ENCODE results near the gene ESR1. TPM values are rescaled to one million over a fixed set of nuclear protein-coding genes. Genes with fewer than 3 reads are reported as not detected.

Gene ESR1
- total and polyA plus RNA-seq, 9 of the 15 experiments (the other 6 are each of a cell fraction or from before 2014, with no cell fraction given): 0.03 to 0.27 (median 0.08) TPM; not detected in 1

- FAIRE-seq (no peak), ATAC-seq (no peak), DNase-seq (ENCODE audit: extremely low read depth in 1 of 4, low spot score in 3 of 4) (no peak)
- H2AFZ ChIP-seq (ENCODE audit: low read depth, low read length): no peak overlapping the region
- in situ Hi-C loops (cut with MboI) (no loop called here), intact Hi-C loops (cut with micrococcal nuclease) (no loop called here)
- WGBS (ENCODE audit: insufficient coverage, low coverage, missing lambda C conversion rate): 1% methylated on average over 5 of the region's 5 CpGs
- H3K79me2 ChIP-seq (ENCODE audit: control insufficient read depth, insufficient read depth, low read length): no peaks in the 10 kb centered on the region
- no peaks in the 10 kb centered on the region for H3K4me1 ChIP-seq (replicated peaks in 1 of 2; ENCODE audit: control insufficient read depth in 2 of 2, insufficient read depth in 2 of 2, low read length in 2 of 2)
- no peaks in the 10 kb centered on the region for H3K9me1 ChIP-seq (ENCODE audit: control insufficient read depth, insufficient read depth, low read length)
- no peak overlapping the region for H3K27ac ChIP-seq (ENCODE audit: extremely low read depth, low read depth, low read length)
- ChIA-PET CTCF (ENCODE audit: low intra/inter-chr PET ratio) (no interaction called here), POLR2A (no interaction called here)
- no peaks in the 10 kb centered on the region for H3K27me3 ChIP-seq (ENCODE audit: control insufficient read depth in 2 of 2, insufficient read depth in 2 of 2, low read length in 2 of 2)
- no peak overlapping the region for H3K4me3 ChIP-seq
- no peaks in the 10 kb centered on the region for H4K20me1 ChIP-seq (replicated peaks; ENCODE audit: control insufficient read depth, insufficient read depth, low read length)
- no peak overlapping the region for H3K9ac ChIP-seq (ENCODE audit: insufficient read depth in 1 of 2, low read depth in 2 of 2, low read length in 2 of 2)
- BruUV-seq (replicated peaks): no TSS peak
- no peaks in the 10 kb centered on the region for H3K36me3 ChIP-seq (ENCODE audit: control insufficient read depth, insufficient read depth, low read length)
- H3K9me3 ChIP-seq (replicated peaks; ENCODE audit: control insufficient read depth, insufficient read depth, low read depth, low read length): no peaks in the 10 kb centered on the region; the same call in 1 of the 2 replicates
- TF ChIP-seq ZNF384 (IDR thresholded peaks at IDR 0.05; ENCODE audit: low read depth, low read length) (no peak), ZNF197 (CRISPR knock-in tag; IDR thresholded peaks at IDR 0.05; ENCODE audit: low read depth) (no peak), NRF1 (conservative IDR thresholded peaks at IDR 0.05 in 1 of 2, IDR thresholded peaks at IDR 0.05 in 1 of 2) (no peak), HDAC3 (IDR thresholded peaks at IDR 0.05; ENCODE audit: borderline replicate concordance, partially characterized antibody) (no peak), TEAD2 (tag; IDR thresholded peaks at IDR 0.05) (no peak), POLR2A (conservative IDR thresholded peaks at IDR 0.05) (no peak), TCF7L2 (IDR thresholded peaks at IDR 0.05; ENCODE audit: low read depth, low read length) (no peak), MBD2 (IDR thresholded peaks at IDR 0.05; ENCODE audit: borderline replicate concordance, low read depth) (no peak), RNF219 (CRISPR knock-in tag; IDR thresholded peaks at IDR 0.05) (no peak), SNAPC5 (CRISPR knock-in tag; IDR thresholded peaks at IDR 0.05) (no peak), NFXL1 (CRISPR knock-in tag; IDR thresholded peaks at IDR 0.05) (no peak), ZBED1 (IDR thresholded peaks at IDR 0.05) (no peak), TGIF2 (CRISPR knock-in tag; IDR thresholded peaks at IDR 0.05) (no peak), ZNF133 (CRISPR knock-in tag; IDR thresholded peaks at IDR 0.05) (no peak), SREBF2 (CRISPR knock-in tag; IDR thresholded peaks at IDR 0.05) (no peak)
- TF ChIP-seq, protein P1, sequence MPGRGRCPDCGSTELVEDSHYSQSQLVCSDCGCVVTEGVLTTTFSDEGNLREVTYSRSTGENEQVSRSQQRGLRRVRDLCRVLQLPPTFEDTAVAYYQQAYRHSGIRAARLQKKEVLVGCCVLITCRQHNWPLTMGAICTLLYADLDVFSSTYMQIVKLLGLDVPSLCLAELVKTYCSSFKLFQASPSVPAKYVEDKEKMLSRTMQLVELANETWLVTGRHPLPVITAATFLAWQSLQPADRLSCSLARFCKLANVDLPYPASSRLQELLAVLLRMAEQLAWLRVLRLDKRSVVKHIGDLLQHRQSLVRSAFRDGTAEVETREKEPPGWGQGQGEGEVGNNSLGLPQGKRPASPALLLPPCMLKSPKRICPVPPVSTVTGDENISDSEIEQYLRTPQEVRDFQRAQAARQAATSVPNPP (IDR thresholded peaks at IDR 0.05; ENCODE audit: borderline replicate concordance, insufficient read depth, insufficient read length): no peak
- TF ChIP-seq, protein P2, sequence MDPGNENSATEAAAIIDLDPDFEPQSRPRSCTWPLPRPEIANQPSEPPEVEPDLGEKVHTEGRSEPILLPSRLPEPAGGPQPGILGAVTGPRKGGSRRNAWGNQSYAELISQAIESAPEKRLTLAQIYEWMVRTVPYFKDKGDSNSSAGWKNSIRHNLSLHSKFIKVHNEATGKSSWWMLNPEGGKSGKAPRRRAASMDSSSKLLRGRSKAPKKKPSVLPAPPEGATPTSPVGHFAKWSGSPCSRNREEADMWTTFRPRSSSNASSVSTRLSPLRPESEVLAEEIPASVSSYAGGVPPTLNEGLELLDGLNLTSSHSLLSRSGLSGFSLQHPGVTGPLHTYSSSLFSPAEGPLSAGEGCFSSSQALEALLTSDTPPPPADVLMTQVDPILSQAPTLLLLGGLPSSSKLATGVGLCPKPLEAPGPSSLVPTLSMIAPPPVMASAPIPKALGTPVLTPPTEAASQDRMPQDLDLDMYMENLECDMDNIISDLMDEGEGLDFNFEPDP (CRISPR knock-in tag; IDR thresholded peaks at IDR 0.05): no peak
- TF ChIP-seq, protein P3, sequence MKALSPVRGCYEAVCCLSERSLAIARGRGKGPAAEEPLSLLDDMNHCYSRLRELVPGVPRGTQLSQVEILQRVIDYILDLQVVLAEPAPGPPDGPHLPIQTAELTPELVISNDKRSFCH (CRISPR knock-in tag; IDR thresholded peaks at IDR 0.05): no peak
- TF ChIP-seq, protein P3 (tag; IDR thresholded peaks at IDR 0.05): no peak
- H3K4me2 ChIP-seq (ENCODE audit: insufficient read depth, low read length): no peak overlapping the region
Measured at GRCh38 chr6:152062476-152062875, 255.0 kb downstream of the ESR1 start.
